Natural killer cell (primary cell): ENCODE data around the gene EIF4E1B. TPM values are rescaled to one million over a fixed set of nuclear protein-coding genes. Genes with fewer than 3 reads are reported as not detected.
A peak's percentile ranks its signal among the peaks of the same experiment; 100 is the strongest.

Experiments used
- ATAC-seq, 3 donors: fragments of 150-1000 bp in 2 of 3; fragments of 200-7000 bp in 1 of 3; cut with Tn5 transposase; 1 replicate in 1 of 3; 2 replicates in 2 of 3; pipeline ENCODE4 v1.10.0; 2021; ENCODE audit warnings: mild to moderate bottlenecking in 2 of 3, moderate library complexity in 2 of 3
- DNase-seq, 2 donors: peaks; one replicate each; pipeline versions ENCODE4 v3.0.0 to v3.0.0-alpha.2; 2013 to 2021; ENCODE audit warnings: mixed read lengths in 1 of 2
- H3K27ac ChIP-seq: one replicate; pipeline ENCODE4 v1.5.1; 2013; ENCODE audit warnings: mild to moderate bottlenecking, low read length
- H3K27me3 ChIP-seq: one replicate; pipeline ENCODE4 v1.6.1; 2013; ENCODE audit warnings: low read length; ENCODE audit not compliant: control insufficient read depth, insufficient read depth
- H3K36me3 ChIP-seq: one replicate; pipeline ENCODE4 v1.6.1; 2013; ENCODE audit warnings: low read length; ENCODE audit not compliant: control insufficient read depth, insufficient read depth
- H3K4me1 ChIP-seq: one replicate; pipeline ENCODE4 v1.6.1; 2013; ENCODE audit warnings: low read length; ENCODE audit not compliant: control insufficient read depth, insufficient read depth
- H3K4me3 ChIP-seq: one replicate; pipeline ENCODE4 v1.5.1; 2013; ENCODE audit warnings: low read length
- H3K9me3 ChIP-seq: one replicate; pipeline ENCODE4 v1.6.1; 2013; ENCODE audit warnings: low read length; ENCODE audit not compliant: control insufficient read depth, insufficient read depth
- H3K27ac Mint-ChIP-seq, 2 donors: one replicate each; pipeline ENCODE4 v1.8.0; 2022; ENCODE audit warnings: mild to moderate bottlenecking in 2 of 2, mixed read lengths in 2 of 2, moderate library complexity in 1 of 2
- H3K27me3 Mint-ChIP-seq, 2 donors: one replicate each; pipeline ENCODE4 v1.8.0; 2022; ENCODE audit warnings: low read depth in 2 of 2, mixed read lengths in 2 of 2
- H3K36me3 Mint-ChIP-seq: one replicate; pipeline ENCODE4 v1.8.0; 2022; ENCODE audit warnings: mixed read lengths
- H3K4me1 Mint-ChIP-seq, 2 donors: one replicate each; pipeline ENCODE4 v1.8.0; 2022; ENCODE audit warnings: mixed read lengths in 2 of 2
- H3K4me3 Mint-ChIP-seq: one replicate; pipeline ENCODE4 v1.8.0; 2022; ENCODE audit warnings: mild to moderate bottlenecking, moderate library complexity, mixed read lengths
- H3K9me3 Mint-ChIP-seq, 2 donors: one replicate each; pipeline ENCODE4 v1.8.0; 2022; ENCODE audit warnings: mixed read lengths in 2 of 2
- CTCF ChIP-seq: fragments of 200-600 bp; IDR thresholded peaks from one replicate; pipeline ENCODE4 v1.8.0; 2022; ENCODE audit warnings: antibody characterized with exemption
- WGBS: methylation state at CpG from one replicate; pipeline ENCODE4 v1.1.7; 2013; ENCODE audit warnings: missing lambda C conversion rate; ENCODE audit not compliant: insufficient coverage; 5-methylcytosine and 5-hydroxymethylcytosine counted together
- intact Hi-C: fragments of 100-400 bp; cut with micrococcal nuclease; formaldehyde crosslinking; loops from one replicate; pipeline ENCODE4 v1.14.2; 2022
- total RNA-seq, 4 donors: library from RNA; stranded (reverse); fragments of 120-200 nt in 1 of 4; gene quantifications; one replicate each; pipeline versions ENCODE4 v1.2.3 to v1.2.4, GENCODE V29; 2013 to 2022

EIF4E1B gene
- total RNA-seq: not detected
- total RNA-seq (2013): not detected

- no peak within 1 kb of the TSS for H3K27ac ChIP-seq
- ATAC-seq (peak; percentile 69 to 94 (median 94)), DNase-seq (peak; percentile 33 to 66)
- WGBS: 1% methylated on average over 94 of the region's 94 CpGs
- TF ChIP-seq CTCF: no peak
- peaks cover 29% of the 10 kb centered on the region for H3K27me3 ChIP-seq
- peaks cover 19% of the 10 kb centered on the region for H3K4me1 ChIP-seq
- peaks cover 61 to 68% of the 10 kb centered on the region in 2 donors for H3K27me3 Mint-ChIP-seq
- no peak within 1 kb of the TSS for H3K27ac Mint-ChIP-seq
- H3K9me3 ChIP-seq: no peaks in the 10 kb centered on the region
- no peaks in the 10 kb centered on the region for H3K9me3 Mint-ChIP-seq
- H3K36me3 Mint-ChIP-seq: no peaks in the 10 kb centered on the region
- intact Hi-C loops: no loop called here
- peaks cover 5 to 29% of the 10 kb centered on the region in 2 donors for H3K4me1 Mint-ChIP-seq
- H3K4me3 ChIP-seq: no peak within 1 kb of the TSS
- H3K36me3 ChIP-seq: no peaks in the 10 kb centered on the region
- H3K4me3 Mint-ChIP-seq: peak within 1 kb of the TSS; percentile 58
These were observed at the start of gene EIF4E1B, which contains the start of gene SNCB for GRCh38 chr5:176629853-176630680. TSS of gene EIF4E1B (plus strand) at chr5:176630675. CDS start at chr5:176642788, 12,113 bp downstream. TSS of gene SNCB (minus strand) at chr5:176630534. CDS start at chr5:176629654, 880 bp downstream.

GRCh38 chr5:176581361-176581760 is 49.1 kb upstream of the EIF4E1B start:
- no peaks in the 10 kb centered on the region for H3K27me3 Mint-ChIP-seq
- peaks cover 16% of the 10 kb centered on the region for H3K9me3 ChIP-seq
- no peaks in the 10 kb centered on the region for H3K9me3 Mint-ChIP-seq
- no peak for TF ChIP-seq CTCF
- no peaks in the 10 kb centered on the region for H3K36me3 ChIP-seq
- ATAC-seq (no peak), DNase-seq (no peak)
- no peak overlapping the region for H3K4me3 ChIP-seq
- no peak overlapping the region for H3K27ac ChIP-seq
- WGBS: 93% methylated on average over 10 of the region's 12 CpGs
- no peaks in the 10 kb centered on the region for H3K4me1 ChIP-seq
- H3K4me1 Mint-ChIP-seq: no peaks in the 10 kb centered on the region
- H3K4me3 Mint-ChIP-seq: no peak overlapping the region
- no peaks in the 10 kb centered on the region for H3K27me3 ChIP-seq
- no peak overlapping the region for H3K27ac Mint-ChIP-seq
- no peaks in the 10 kb centered on the region for H3K36me3 Mint-ChIP-seq
- intact Hi-C loops: no loop called here

- Mint-ChIP-seq H3K27ac (no peak overlapping the region), H3K27me3 (no peaks in the 10 kb centered on the region), H3K4me3 (no peak overlapping the region), H3K9me3 (no peaks in the 10 kb centered on the region), H3K36me3 (no peaks in the 10 kb centered on the region), H3K4me1 (no peaks in the 10 kb centered on the region)
- no peaks in the 10 kb centered on the region for H3K27me3 ChIP-seq
- 73% methylated on average over 4 of the region's 4 CpGs for WGBS
- no peak overlapping the region for H3K4me3 ChIP-seq
- no peaks in the 10 kb centered on the region for H3K4me1 ChIP-seq
- H3K9me3 ChIP-seq: peaks cover 16% of the 10 kb centered on the region
- intact Hi-C loops: no loop called here
- no peak overlapping the region for H3K27ac ChIP-seq
- H3K36me3 ChIP-seq: no peaks in the 10 kb centered on the region
- DNase-seq (no peak), ATAC-seq (no peak)
- TF ChIP-seq CTCF: no peak
These were observed 47.4 kb upstream of the EIF4E1B start for GRCh38 chr5:176583076-176583475.
